HFFc6 (cell line): ENCODE measurements around the gene WDR38. TPM values are rescaled to one million over a fixed set of nuclear protein-coding genes. Genes with fewer than 3 reads are reported as not detected.

ENCODE experiments used
- DNase-seq: peaks from one replicate; pipeline ENCODE4 v3.0.0-alpha.2; 2018
- H3K27ac Mint-ChIP-seq: 2 replicates; pipeline ENCODE4 v1.8.0; 2020; ENCODE audit warnings: mild to moderate bottlenecking, mixed read lengths
- H3K27me3 Mint-ChIP-seq: 2 replicates; pipeline ENCODE4 v1.8.0; 2021; ENCODE audit warnings: mild to moderate bottlenecking, moderate library complexity, mixed read lengths; ENCODE audit not compliant: insufficient read depth
- H3K36me3 Mint-ChIP-seq: 2 replicates; pipeline ENCODE4 v1.8.0; 2021; ENCODE audit warnings: low read depth, mixed read lengths
- H3K4me1 Mint-ChIP-seq: 2 replicates; pipeline ENCODE4 v1.8.0; 2020; ENCODE audit warnings: low read depth, mixed read lengths
- H3K4me3 Mint-ChIP-seq: 2 replicates; pipeline ENCODE4 v1.8.0; 2020; ENCODE audit warnings: mild to moderate bottlenecking, moderate library complexity, mixed read lengths
- H3K9me3 Mint-ChIP-seq: 2 replicates; pipeline ENCODE4 v1.8.0; 2020; ENCODE audit warnings: mild to moderate bottlenecking, mixed read lengths
- total RNA-seq, 6 experiments: library from RNA; stranded (reverse); fragmentation: NEBNext Ultra II Directional; extraction: Animal tissue kit (Norgen Biotek cat#: 25700); gene quantifications; 2 replicates in 1 of 6; 3 replicates in 5 of 6; pipeline ENCODE4 v1.2.3, GENCODE V29; 2021
- TF ChIP-seq, protein P1 (sequence below): fragments of 200-600 bp; sonication (generic); IDR thresholded peaks from 2 replicates; pipeline ENCODE4 v1.5.0; 2021; ENCODE audit warnings: antibody characterized with exemption, mild to moderate bottlenecking

Gene WDR38
- total RNA-seq, 6 experiments from 2014 or later, result not detected

DNA sequence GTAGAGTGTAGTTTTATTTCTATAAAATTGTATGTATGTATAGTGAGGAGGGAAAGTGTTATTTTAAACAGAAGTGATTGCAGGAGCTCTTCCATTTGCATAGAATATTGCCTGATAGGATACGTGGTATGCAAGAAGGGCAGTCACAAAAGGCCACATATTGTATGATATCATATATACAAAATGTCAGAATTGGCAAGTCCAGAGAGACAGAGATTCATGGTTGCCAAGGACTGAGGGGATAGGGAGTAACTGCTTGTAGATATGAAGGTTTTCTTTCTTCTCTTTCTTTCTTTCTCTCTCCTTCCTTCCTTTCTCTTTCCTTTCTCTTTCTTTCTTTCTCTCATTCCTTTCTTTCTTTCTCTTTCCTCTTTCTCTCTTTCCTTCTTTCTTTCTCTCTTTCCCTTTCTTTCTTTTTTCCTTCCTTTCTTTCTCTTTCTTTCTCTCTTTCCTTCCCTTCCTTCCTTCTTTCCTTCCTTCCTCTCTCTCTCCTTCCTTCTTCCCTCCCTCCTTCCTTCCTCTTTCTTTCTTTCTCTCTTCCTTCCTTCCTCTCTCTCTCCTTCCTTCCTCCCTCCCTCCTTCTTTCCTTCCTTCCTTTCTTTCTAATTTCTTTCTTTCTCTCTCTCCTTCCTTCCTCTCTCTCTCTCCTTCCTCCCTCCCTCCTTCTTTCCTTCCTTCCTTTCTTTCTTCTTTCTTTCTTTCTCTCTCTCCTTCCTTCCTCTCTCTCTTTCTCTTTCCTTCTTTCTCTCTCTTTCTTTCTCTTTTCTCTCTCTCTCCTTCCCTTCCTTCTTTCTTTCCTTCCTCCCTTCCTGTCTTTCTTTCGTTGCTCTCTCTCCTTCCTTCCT lies 24.5 kb upstream of the WDR38 start:
- peaks cover 7% of the 10 kb centered on the region; the same call in 1 of the 2 replicates for H3K4me1 Mint-ChIP-seq
- H3K36me3 Mint-ChIP-seq, result peaks cover 5% of the 10 kb centered on the region; the same call in 1 of the 2 replicates
- H3K9me3 Mint-ChIP-seq, result peaks cover 6% of the 10 kb centered on the region
- H3K4me3 Mint-ChIP-seq, result no peak overlapping the region
- no peaks in the 10 kb centered on the region; the same call in none of the 2 replicates for H3K27me3 Mint-ChIP-seq
- H3K27ac Mint-ChIP-seq, result no peak overlapping the region; the same call in 1 of the 2 replicates
- DNase-seq, result no peak
- TF ChIP-seq, protein P1, sequence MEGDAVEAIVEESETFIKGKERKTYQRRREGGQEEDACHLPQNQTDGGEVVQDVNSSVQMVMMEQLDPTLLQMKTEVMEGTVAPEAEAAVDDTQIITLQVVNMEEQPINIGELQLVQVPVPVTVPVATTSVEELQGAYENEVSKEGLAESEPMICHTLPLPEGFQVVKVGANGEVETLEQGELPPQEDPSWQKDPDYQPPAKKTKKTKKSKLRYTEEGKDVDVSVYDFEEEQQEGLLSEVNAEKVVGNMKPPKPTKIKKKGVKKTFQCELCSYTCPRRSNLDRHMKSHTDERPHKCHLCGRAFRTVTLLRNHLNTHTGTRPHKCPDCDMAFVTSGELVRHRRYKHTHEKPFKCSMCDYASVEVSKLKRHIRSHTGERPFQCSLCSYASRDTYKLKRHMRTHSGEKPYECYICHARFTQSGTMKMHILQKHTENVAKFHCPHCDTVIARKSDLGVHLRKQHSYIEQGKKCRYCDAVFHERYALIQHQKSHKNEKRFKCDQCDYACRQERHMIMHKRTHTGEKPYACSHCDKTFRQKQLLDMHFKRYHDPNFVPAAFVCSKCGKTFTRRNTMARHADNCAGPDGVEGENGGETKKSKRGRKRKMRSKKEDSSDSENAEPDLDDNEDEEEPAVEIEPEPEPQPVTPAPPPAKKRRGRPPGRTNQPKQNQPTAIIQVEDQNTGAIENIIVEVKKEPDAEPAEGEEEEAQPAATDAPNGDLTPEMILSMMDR, result no peak

DNA sequence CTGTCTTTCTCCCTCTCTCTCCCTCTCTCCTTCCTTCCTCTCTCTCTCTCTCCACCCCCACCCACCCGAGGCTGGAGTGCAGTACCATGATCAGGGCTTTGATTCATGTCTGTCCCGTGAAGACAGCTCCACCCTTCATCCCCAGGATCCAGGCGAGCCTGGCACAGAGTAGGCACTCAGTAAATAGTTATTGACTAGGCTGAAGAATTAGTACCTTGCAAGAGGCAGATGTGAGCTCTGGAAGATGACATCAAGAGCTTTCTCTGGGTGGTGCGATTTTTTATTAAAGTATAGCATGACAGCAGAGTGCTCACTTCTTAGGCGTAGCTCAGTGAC lies 24.0 kb upstream of the WDR38 start:
- Mint-ChIP-seq H3K36me3 (peaks cover 5% of the 10 kb centered on the region; the same call in 1 of the 2 replicates), H3K27ac (no peak overlapping the region), H3K4me3 (no peak overlapping the region), H3K27me3 (no peaks in the 10 kb centered on the region; the same call in none of the 2 replicates), H3K4me1 (peaks cover 11% of the 10 kb centered on the region), H3K9me3 (peaks cover 6% of the 10 kb centered on the region)
- TF ChIP-seq, protein P1, result no peak
- DNase-seq, result no peak

DNA sequence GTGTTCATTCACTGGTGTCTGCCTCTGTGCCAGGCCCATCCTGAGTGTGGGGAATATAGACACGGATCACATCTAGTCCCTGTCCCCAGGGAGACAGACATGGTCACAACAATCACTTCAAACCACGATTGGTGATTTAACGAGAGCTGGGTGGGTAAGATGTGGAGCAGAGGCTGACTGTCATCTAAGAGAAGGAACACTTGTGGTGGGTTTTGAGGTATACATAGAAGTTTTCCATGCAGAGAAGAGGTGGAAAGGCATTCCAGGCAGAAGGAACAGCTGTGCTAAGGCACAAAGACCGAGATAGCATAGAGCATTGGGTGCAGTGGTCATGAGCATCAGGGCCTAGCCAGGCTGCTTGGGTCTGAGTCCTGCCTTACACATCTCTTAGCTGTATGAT lies 22.7 kb upstream of the WDR38 start:
- H3K27me3 Mint-ChIP-seq, result no peaks in the 10 kb centered on the region; the same call in none of the 2 replicates
- no peak overlapping the region for H3K4me3 Mint-ChIP-seq
- peaks cover 5% of the 10 kb centered on the region; the same call in 1 of the 2 replicates for H3K36me3 Mint-ChIP-seq
- TF ChIP-seq, protein P1, result no peak
- H3K9me3 Mint-ChIP-seq, result peaks cover 6% of the 10 kb centered on the region
- no peak overlapping the region; the same call in 1 of the 2 replicates for H3K27ac Mint-ChIP-seq
- no peak for DNase-seq
- peaks cover 24% of the 10 kb centered on the region for H3K4me1 Mint-ChIP-seq

DNA sequence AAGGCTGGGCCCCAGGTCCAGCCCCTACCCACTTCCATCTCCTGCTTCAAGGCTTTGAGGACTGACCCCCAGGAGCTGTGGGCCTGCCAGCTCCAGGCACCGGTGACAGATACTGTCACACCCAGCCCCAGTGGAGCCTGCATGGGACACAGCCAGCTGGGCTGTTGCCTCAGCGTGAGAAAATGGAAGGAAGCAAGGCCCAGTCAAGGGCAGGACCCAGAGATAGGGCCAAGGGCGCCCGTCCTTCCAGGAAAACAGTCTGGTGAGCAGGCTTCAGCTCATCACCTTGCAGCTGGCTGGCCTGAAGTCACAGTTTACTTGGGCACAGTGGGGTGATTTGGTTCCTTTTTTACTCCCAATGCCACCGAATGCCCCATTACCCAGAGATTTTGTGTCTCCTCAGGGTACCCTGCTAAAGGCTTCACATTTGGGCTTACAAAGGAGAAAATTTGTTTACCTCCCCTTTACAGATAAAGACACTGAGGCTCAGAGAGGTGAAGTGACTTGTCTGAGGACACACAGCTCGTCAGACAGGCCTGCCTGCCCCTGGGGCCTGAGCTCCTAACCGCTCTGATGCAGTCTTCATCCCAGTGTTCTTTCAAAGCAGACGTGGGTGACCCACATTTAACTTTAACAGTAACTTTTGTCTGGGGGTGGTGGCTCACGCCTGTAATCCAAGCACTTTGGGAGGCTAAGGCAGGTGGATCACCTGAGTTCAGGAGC lies 21.5 kb upstream of the WDR38 start:
- DNase-seq, result no peak
- Mint-ChIP-seq H3K4me1 (peaks cover 25% of the 10 kb centered on the region), H3K27me3 (no peaks in the 10 kb centered on the region; the same call in none of the 2 replicates), H3K36me3 (no peaks in the 10 kb centered on the region), H3K9me3 (no peaks in the 10 kb centered on the region), H3K4me3 (no peak overlapping the region), H3K27ac (no peak overlapping the region)
- TF ChIP-seq, protein P1, result no peak

DNA sequence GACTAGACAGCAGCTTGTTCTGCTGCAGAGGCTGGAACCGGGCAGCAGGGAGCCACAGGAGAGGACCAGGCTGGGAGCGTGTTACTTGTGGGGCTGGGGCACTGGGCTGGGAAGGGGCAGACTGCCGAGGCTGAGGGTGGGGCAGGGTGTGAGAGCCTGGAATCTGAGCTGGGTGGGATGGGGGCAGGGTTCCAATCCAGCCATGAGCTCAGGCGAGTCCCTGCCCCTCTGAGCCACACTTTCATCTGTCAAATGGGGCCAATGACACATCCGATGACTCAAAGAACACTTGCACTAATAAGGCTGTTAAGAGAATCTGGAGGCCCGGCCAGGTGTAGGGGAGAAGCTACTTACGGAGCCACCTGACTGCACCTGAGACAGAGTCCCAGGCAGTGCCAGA lies 18.7 kb upstream of the WDR38 start:
- Mint-ChIP-seq H3K27ac (peak overlapping the region; percentile 11; the same call in 1 of the 2 replicates), H3K27me3 (peaks cover 11% of the 10 kb centered on the region), H3K4me1 (peaks cover 18% of the 10 kb centered on the region), H3K4me3 (no peak overlapping the region), H3K9me3 (no peaks in the 10 kb centered on the region), H3K36me3 (no peaks in the 10 kb centered on the region)
- TF ChIP-seq, protein P1, result no peak
- DNase-seq, result peak; percentile 45
